Ovary (tissue), 9 donors: Measurements from ENCODE around the gene EFCAB6. TPM values are rescaled to one million over a fixed set of nuclear protein-coding genes. Genes with fewer than 3 reads are reported as not detected.

ENCODE experiments used
- DNase-seq, 5 donors: peaks; one replicate each; pipeline ENCODE4 v3.0.0-alpha.2; 2019 to 2020
- H3K27ac ChIP-seq, 2 donors: fragments of 200-600 bp; one replicate each; pipeline versions ENCODE4 v1.5.1 to v1.8.0; 2019 to 2022
- H3K27me3 ChIP-seq: fragments of 200-600 bp; one replicate; pipeline ENCODE4 v1.8.0; 2022
- H3K36me3 ChIP-seq: fragments of 200-600 bp; sonication (generic); one replicate; pipeline ENCODE4 v1.5.1; 2019
- H3K4me1 ChIP-seq: one replicate; pipeline ENCODE4 v1.8.1; 2013; ENCODE audit warnings: mild to moderate bottlenecking, moderate library complexity; ENCODE audit not compliant: insufficient read depth
- H3K4me3 ChIP-seq: fragments of 200-600 bp; sonication (generic); one replicate; pipeline ENCODE4 v1.5.1; 2017
- H3K9me3 ChIP-seq, 2 donors: fragments of 200-600 bp in 1 of 2; sonication (generic) in 1 of 2; one replicate each; pipeline versions ENCODE4 v1.5.1 to v1.8.1; 2013 to 2019; ENCODE audit warnings: mild to moderate bottlenecking in 1 of 2, moderate library complexity in 1 of 2
- CTCF ChIP-seq, 3 donors: fragments of 450-650 bp in 2 of 3; fragments of 200-600 bp in 1 of 3; IDR thresholded peaks; one replicate each; pipeline versions ENCODE4 v1.5.1 to v1.8.0; 2016 to 2022; ENCODE audit warnings: antibody characterized with exemption in 3 of 3, mild to moderate bottlenecking in 1 of 3
- EP300 ChIP-seq: sonication (generic); formaldehyde crosslinking; IDR thresholded peaks from one replicate; pipeline ENCODE4 v1.6.1; 2017; ENCODE audit warnings: antibody characterized with exemption
- POLR2A ChIP-seq: fragments of 450-650 bp; IDR thresholded peaks from one replicate; pipeline ENCODE4 v1.6.1; 2017; ENCODE audit warnings: antibody characterized with exemption, mild to moderate bottlenecking, moderate library complexity
- WGBS, 3 donors: extraction: QIAGEN DNeasy Blood & Tissue Kit in 1 of 3; methylation state at CpG; one replicate each; pipeline versions ENCODE4 v1.1.5 to v1.1.7; 2013 to 2017; 5-methylcytosine and 5-hydroxymethylcytosine counted together
- intact Hi-C, 4 donors: fragments of 100-400 bp; cut with DNase I; formaldehyde crosslinking; loops; one replicate each; pipeline versions ENCODE4 v1.11.0 to v1.15.1; 2022 to 2023
- polyA plus RNA-seq, 2 donors: library from polyadenylated mRNA; stranded (reverse); fragments of 200-250 nt in 1 of 2; fragments of 350-450 nt in 1 of 2; fragmentation: Illumina TruSeq in 1 of 2; extraction: RNeasy Lipid Tissue Mini Kit (QIAGEN cat#74804) in 1 of 2; gene quantifications; one replicate each; pipeline ENCODE4 v1.2.3, GENCODE V29; 2013 to 2014
- total RNA-seq, 7 donors: library from RNA; depleted of rRNA in 2 of 7; stranded (reverse); fragments of >200 nt in 2 of 7; fragmentation: NEBNext Ultra II Directional in 3 of 7; extraction: Animal tissue kit (Norgen Biotek cat#: 25700) in 3 of 7; gene quantifications; one replicate each; pipeline versions ENCODE4 v1.1.0 to v1.2.4, GENCODE V29; 2016 to 2023
- donor health status: DM: no; HTN: no; CAD: no; lungs with moderate emphysema.
- donor health status: DM: no; HTN: no; CAD: no.
- donor health status: Bipolar disorder and iron deficiency.
- donor health status: DM: yes; HTN: yes; CAD: no.
- donor health status: DM: no; HTN: no; CAD: no.
- donor health status: DM: yes; HTN: yes; CAD: no.

The EFCAB6 gene
- total and polyA plus RNA-seq, 9 donors, result 1.00 to 17.5 (median 6.7) TPM

- no peak for DNase-seq
- Histone ChIP-seq H3K4me3 (no peak overlapping the region), H3K27me3 (no peaks in the 10 kb centered on the region), H3K36me3 (no peaks in the 10 kb centered on the region), H3K27ac (no peak overlapping the region), H3K4me1 (no peaks in the 10 kb centered on the region), H3K9me3 (no peaks in the 10 kb centered on the region)
- intact Hi-C loops, result no loop called here
- 54 to 76% (median 64%) methylated on average over 4 of the region's 4 CpGs for WGBS, 3 donors
- TF ChIP-seq EP300, result no peak
- no peak for TF ChIP-seq POLR2A
- TF ChIP-seq CTCF (IDR thresholded peaks at IDR 0.05), result no peak
Observed at GRCh38 chr22:43706571-43707328, 105.4 kb downstream of the EFCAB6 start.

GRCh38 chr22:43706151-43706550, 106.0 kb downstream of the EFCAB6 start:
- TF ChIP-seq POLR2A (no peak), CTCF (IDR thresholded peaks at IDR 0.05) (no peak), EP300 (no peak)
- WGBS, 3 donors, result 64 to 81% (median 75%) methylated on average over 3 of the region's 3 CpGs
- no peak for DNase-seq
- Histone ChIP-seq H3K36me3 (no peaks in the 10 kb centered on the region), H3K27me3 (no peaks in the 10 kb centered on the region), H3K4me1 (no peaks in the 10 kb centered on the region), H3K4me3 (no peak overlapping the region), H3K9me3 (no peaks in the 10 kb centered on the region), H3K27ac (no peak overlapping the region)
- intact Hi-C loops, result no loop called here

GRCh38 chr22:43704051-43704450, 108.1 kb downstream of the EFCAB6 start:
- TF ChIP-seq EP300 (no peak), POLR2A (no peak), CTCF (IDR thresholded peaks at IDR 0.05) (no peak)
- no peak overlapping the region for H3K27ac ChIP-seq
- intact Hi-C loops, result no loop called here
- H3K36me3 ChIP-seq, result no peaks in the 10 kb centered on the region
- no peaks in the 10 kb centered on the region for H3K4me1 ChIP-seq
- no peak for DNase-seq
- no peaks in the 10 kb centered on the region for H3K27me3 ChIP-seq
- no peaks in the 10 kb centered on the region for H3K9me3 ChIP-seq
- 86 to 95% (median 95%) methylated on average over 2 of the region's 2 CpGs for WGBS, 3 donors
- no peak overlapping the region for H3K4me3 ChIP-seq

GRCh38 chr22:43698403-43698802, 113.7 kb downstream of the EFCAB6 start:
- no peak for TF ChIP-seq CTCF (IDR thresholded peaks at IDR 0.05)
- TF ChIP-seq POLR2A, result no peak
- TF ChIP-seq EP300, result no peak

More at GRCh38 chr22:43698403-43698802, 113.7 kb downstream of the EFCAB6 start:
- Histone ChIP-seq H3K27me3 (no peaks in the 10 kb centered on the region), H3K27ac (no peak overlapping the region), H3K4me3 (no peak overlapping the region), H3K36me3 (no peaks in the 10 kb centered on the region), H3K9me3 (no peaks in the 10 kb centered on the region), H3K4me1 (no peaks in the 10 kb centered on the region)
- 98 to 100% (median 100%) methylated on average over 1 of the region's 1 CpG for WGBS, 3 donors
- no peak for DNase-seq
- intact Hi-C loops, result no loop called here
